Mesodermal cell (in vitro differentiated cells): ENCODE measurements around the gene RARB.

Source experiments
- H3K27ac ChIP-seq: 2 replicates; pipeline ENCODE4 v1.7.0; 2013; ENCODE audit warnings: mild to moderate bottlenecking, low read depth, low read length, moderate library complexity; ENCODE audit not compliant: severe bottlenecking
- H3K36me3 ChIP-seq: 2 replicates; pipeline ENCODE4 v1.7.1; 2013; ENCODE audit warnings: mild to moderate bottlenecking, low read length, moderate library complexity; ENCODE audit not compliant: control insufficient read depth, insufficient read depth
- H3K4me1 ChIP-seq: one replicate; pipeline ENCODE4 v1.7.1; 2013; ENCODE audit warnings: mild to moderate bottlenecking, low read length; ENCODE audit not compliant: insufficient read depth, control insufficient read depth, poor library complexity, severe bottlenecking
- H3K4me3 ChIP-seq: 2 replicates; pipeline ENCODE4 v1.7.0; 2013; ENCODE audit warnings: low read length, control low read depth, mild to moderate bottlenecking; ENCODE audit not compliant: insufficient read depth, poor library complexity, severe bottlenecking; ENCODE audit errors: extremely low read depth
- H3K9me3 ChIP-seq: 2 replicates; pipeline ENCODE4 v1.7.1; 2013; ENCODE audit warnings: mild to moderate bottlenecking, low read length, moderate library complexity; ENCODE audit not compliant: control insufficient read depth
- WGBS, 2 experiments: methylation state at CpG; one replicate each; pipeline ENCODE4 v1.1.5; 2013; ENCODE audit warnings: missing lambda C conversion rate in 2 of 2; ENCODE audit not compliant: insufficient coverage in 2 of 2; 5-methylcytosine and 5-hydroxymethylcytosine counted together

RARB gene

DNA sequence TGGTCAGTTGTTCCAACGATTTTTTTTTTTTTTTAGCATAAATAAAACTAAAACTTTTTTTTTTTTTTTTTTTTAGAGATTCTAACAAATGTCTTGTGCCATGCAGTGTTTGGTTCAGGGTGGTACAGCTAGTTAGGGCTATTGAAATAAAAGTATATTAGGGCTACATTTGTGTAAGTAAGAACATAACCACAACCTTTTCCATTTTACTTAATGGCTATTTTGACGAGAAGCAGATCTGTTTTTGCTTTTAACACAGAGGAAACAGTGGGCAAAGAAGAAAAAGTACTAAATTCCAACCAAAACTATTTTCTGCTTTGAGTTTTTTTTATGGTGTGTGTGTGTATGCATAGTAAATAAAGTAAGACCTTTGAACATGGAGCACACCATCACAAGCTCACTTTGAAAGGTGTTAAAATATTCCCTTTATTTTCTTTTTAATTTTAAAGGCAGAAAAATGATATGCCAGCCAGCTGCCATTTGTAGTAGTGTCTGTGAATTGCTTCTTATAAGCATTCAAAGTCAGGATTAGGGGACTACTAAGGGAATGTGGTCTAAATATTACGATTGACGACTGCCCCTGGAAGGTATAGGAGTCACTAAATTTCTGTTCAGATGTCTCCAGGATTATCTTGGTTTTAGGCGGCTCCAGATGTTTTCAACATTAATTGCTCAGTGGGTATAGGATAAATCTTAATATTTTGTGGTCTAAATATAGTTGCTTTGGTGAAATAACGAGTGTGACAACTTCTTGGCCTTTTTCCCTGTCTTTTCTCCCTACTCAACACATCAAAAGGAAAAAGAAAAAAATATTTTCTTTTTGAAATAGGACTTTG lies 3.1 kb downstream of the RARB start:
- Histone ChIP-seq H3K36me3 (no peaks in the 10 kb centered on the region), H3K27ac (peak overlapping the region; percentile 61), H3K4me3 (peak overlapping the region; percentile 47), H3K9me3 (no peaks in the 10 kb centered on the region), H3K4me1 (peaks cover 41% of the 10 kb centered on the region)
- 63 to 93% methylated on average over 2 of the region's 6 CpGs for WGBS, 2 experiments

- H3K4me3 ChIP-seq = no peak overlapping the region
- H3K4me1 ChIP-seq = peaks cover 35% of the 10 kb centered on the region
- H3K27ac ChIP-seq = no peak overlapping the region
- H3K36me3 ChIP-seq = no peaks in the 10 kb centered on the region
- 90 to 100% methylated on average over 2 of the region's 4 CpGs for WGBS, 2 experiments
- no peaks in the 10 kb centered on the region for H3K9me3 ChIP-seq
Measured at GRCh38 chr3:25432176-25432720, 4.2 kb downstream of the RARB start.

GRCh38 chr3:25433106-25433505 lies 5.0 kb downstream of the RARB start:
- Histone ChIP-seq H3K4me1 (peaks cover 40% of the 10 kb centered on the region), H3K4me3 (no peak overlapping the region), H3K9me3 (no peaks in the 10 kb centered on the region), H3K27ac (no peak overlapping the region), H3K36me3 (no peaks in the 10 kb centered on the region)
- WGBS, 2 experiments = 94% methylated on average over 2 of the region's 2 CpGs; no CpG with 5 or more reads in 1 of the 2 experiments

DNA sequence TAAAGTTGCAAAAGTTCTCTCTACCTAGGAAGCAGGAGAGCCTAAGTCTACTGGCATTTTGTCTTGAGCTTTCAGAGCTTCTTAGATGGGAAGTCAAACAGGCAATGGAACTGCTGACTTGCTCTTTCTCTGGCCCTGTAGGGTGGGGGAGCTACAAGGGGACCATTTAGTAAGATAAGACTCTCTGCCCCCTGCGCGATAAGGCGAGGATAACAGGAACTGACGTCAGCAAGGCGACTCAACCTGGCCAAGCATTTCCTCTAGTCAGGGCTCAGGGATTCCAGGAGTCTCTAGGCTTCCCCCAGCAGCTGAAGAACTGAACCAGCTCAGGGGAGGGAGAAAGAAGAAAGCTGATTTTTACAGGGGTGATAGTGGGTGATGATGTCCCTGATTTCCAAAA lies 5.8 kb downstream of the RARB start:
- Histone ChIP-seq H3K9me3 (no peaks in the 10 kb centered on the region), H3K4me3 (no peak overlapping the region), H3K4me1 (peaks cover 45% of the 10 kb centered on the region), H3K27ac (peak overlapping the region; percentile 65), H3K36me3 (no peaks in the 10 kb centered on the region)
- 68 to 83% methylated on average over 5 of the region's 5 CpGs for WGBS, 2 experiments

DNA sequence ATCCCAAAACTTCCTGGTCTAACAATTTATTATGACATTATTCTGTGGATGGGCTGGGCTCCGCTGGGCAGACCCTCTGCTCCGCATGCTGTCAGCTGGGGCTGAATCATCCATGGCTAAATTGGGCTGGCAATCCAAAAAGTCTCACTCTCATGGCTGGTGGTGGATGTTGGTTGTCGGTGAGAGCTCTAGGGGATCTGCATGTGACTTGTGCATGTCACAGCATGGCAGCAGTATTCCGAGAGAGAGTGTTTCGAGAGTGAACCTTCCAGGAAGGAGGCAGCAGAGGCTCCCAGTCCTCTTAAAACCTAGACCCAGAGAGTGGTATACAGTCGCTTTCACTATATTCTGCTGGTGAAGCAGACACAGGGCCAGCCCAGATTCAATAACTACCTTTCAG lies 9.9 kb downstream of the RARB start:
- Histone ChIP-seq H3K4me1 (peaks cover 40% of the 10 kb centered on the region), H3K4me3 (no peak overlapping the region), H3K36me3 (no peaks in the 10 kb centered on the region), H3K27ac (peak overlapping the region; percentile 73), H3K9me3 (no peaks in the 10 kb centered on the region)
- WGBS, 2 experiments = 77% methylated on average over 3 to 6 of the region's 6 CpGs

DNA sequence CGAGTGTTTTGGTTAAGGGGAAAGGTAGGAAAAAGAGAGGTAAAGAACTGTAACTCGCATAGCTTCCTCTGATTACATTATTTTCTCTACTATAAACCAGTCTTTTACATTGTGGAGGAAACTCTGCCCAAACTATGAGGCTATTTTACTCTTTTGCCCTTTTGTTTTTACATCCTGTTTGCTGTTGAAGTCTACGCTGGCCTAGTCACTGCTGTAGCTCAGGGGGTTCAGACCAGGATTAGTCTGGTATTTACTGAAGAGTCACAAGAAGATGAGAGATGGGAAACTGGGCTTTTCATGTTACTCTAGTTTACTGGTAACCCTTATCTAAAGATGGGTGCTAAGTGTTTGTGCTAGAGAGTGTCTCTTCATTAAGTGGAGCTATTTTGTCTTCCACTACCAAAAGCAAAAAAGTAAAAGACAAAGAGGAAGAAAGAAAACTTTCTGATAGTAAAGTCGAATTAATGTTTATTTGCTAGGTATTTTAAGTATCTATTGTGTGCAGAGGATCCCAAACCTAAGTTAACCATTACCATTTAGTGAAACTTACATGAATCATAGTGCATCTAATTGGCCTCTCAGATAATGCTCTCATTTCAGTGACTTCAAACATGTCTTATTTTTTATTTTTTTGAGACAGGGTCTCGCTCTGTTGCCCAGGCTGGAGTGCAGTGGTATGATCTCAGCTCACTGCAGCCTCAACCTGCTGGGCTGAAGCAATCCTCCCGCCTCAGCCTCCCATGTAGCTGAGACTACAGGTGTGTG lies 10.9 kb downstream of the RARB start:
- 93% methylated on average over 2 of the region's 6 CpGs for WGBS, 2 experiments
- H3K4me1 ChIP-seq = peaks cover 30% of the 10 kb centered on the region
- H3K36me3 ChIP-seq = no peaks in the 10 kb centered on the region
- no peak overlapping the region for H3K4me3 ChIP-seq
- peak overlapping the region; percentile 73 for H3K27ac ChIP-seq
- H3K9me3 ChIP-seq = no peaks in the 10 kb centered on the region

GRCh38 chr3:25441234-25441856 lies 13.3 kb downstream of the RARB start:
- Histone ChIP-seq H3K4me1 (peaks cover 33% of the 10 kb centered on the region), H3K4me3 (no peak overlapping the region), H3K36me3 (no peaks in the 10 kb centered on the region), H3K27ac (no peak overlapping the region), H3K9me3 (no peaks in the 10 kb centered on the region)
- 90 to 91% methylated on average over 7 to 12 of the region's 17 CpGs for WGBS, 2 experiments

GRCh38 chr3:25442486-25442885 lies 14.4 kb downstream of the RARB start:
- Histone ChIP-seq H3K4me3 (no peak overlapping the region), H3K36me3 (no peaks in the 10 kb centered on the region), H3K4me1 (peaks cover 33% of the 10 kb centered on the region), H3K27ac (no peak overlapping the region), H3K9me3 (no peaks in the 10 kb centered on the region)
- 69 to 86% methylated on average over 3 of the region's 3 CpGs for WGBS, 2 experiments

DNA sequence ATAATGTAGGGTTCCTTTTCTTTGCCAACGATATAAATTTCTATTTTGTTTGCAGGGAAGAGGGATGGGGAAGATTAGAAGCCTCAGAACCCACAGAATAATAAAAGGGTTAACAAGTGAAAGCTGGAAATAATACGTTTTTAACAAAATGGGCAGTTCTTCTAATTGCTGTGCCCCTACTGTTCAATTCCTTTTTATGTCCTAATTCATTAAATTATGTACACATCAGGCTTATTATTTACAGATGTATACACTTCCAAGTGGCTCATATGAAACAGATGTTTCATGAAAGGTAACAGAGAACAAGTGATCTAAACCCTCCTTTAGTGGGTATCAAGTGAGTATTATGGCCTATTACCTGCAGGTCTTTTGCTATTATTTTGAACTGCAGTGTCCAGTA lies 16.2 kb downstream of the RARB start:
- Histone ChIP-seq H3K4me1 (peaks cover 17% of the 10 kb centered on the region), H3K27ac (no peak overlapping the region), H3K9me3 (no peaks in the 10 kb centered on the region), H3K4me3 (no peak overlapping the region), H3K36me3 (no peaks in the 10 kb centered on the region)
- 100% methylated on average over 2 of the region's 2 CpGs; no CpG with 5 or more reads in 1 of the 2 experiments for WGBS, 2 experiments

DNA sequence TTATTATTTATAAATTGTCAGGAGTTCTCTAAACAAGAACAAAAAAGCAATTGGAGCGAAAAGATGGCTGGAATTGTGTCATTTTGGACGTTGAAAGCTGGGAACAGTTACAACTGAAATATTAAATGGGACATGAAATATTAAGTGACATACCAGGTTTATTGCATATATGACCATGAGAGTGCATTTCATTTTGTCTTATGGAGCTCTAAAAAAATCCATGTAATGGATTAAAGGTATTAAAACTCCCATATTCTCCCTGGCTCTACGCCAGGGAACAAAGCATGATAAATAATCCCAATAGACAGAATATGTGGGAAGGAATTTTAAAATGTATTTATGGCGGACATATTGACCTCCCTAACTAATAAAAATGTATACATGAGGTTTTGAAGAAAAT lies 17.7 kb downstream of the RARB start:
- H3K27ac ChIP-seq = no peak overlapping the region
- no peak overlapping the region for H3K4me3 ChIP-seq
- H3K4me1 ChIP-seq = peaks cover 12% of the 10 kb centered on the region
- H3K9me3 ChIP-seq = no peaks in the 10 kb centered on the region
- H3K36me3 ChIP-seq = no peaks in the 10 kb centered on the region
- WGBS, 2 experiments = no CpG with 5 or more reads among the region's 4 CpGs
